ENCODE results near the gene SIN3A. TPM values are rescaled to one million over a fixed set of nuclear protein-coding genes. Genes with fewer than 3 reads are reported as not detected.

Gene SIN3A
- total and polyA plus RNA-seq, 9 of the 15 experiments (the other 6 are each of a cell fraction or from before 2014, with no cell fraction given), result 11.1 to 70.3 (median 25.3) TPM

DNA sequence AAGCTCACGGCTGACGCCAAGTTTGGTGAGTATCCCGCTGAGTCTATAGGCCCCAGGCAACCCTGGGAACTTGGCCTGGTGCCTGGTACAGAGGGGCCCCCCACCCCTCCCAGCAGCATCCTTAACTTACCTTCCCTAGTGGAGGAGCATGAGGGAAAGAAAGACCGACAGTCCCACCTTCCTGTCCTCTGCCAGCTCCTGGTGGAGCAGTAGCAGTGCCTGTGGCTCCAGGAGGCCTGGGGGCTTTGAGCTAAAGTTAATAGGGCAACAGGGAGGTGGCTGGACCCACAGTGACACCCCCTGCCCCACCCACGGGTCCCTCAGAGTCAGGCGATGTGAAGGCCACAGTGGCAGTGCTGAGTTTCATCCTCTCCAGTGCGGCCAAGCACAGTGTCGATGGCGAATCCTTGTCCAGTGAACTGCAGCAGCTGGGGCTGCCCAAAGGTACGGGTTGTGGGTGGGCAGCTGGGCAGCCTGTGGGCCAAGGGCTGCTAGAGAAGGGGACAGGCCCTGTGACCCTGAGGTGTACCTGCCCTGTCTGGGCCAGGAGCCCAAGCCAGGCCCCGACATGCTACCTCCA is 112.7 kb downstream of the SIN3A start:
- no TSS peak for BruUV-seq (replicated peaks)
- TF ChIP-seq RBFOX2 (IDR thresholded peaks at IDR 0.05; ENCODE audit: low read depth, low read length) (peak; percentile 34; the same call in 1 of the 2 replicates), TBL1XR1 (IDR thresholded peaks at IDR 0.05; ENCODE audit: low read length in 2 of 2) (no peak)
- Histone ChIP-seq H3K79me2 (ENCODE audit: control insufficient read depth, insufficient read depth, low read length) (peaks cover 11% of the 10 kb centered on the region), H3K27me3 (ENCODE audit: control insufficient read depth in 2 of 2, insufficient read depth in 2 of 2, low read length in 2 of 2) (no peaks in the 10 kb centered on the region), H3K4me3 (no peak overlapping the region), H3K9ac (ENCODE audit: insufficient read depth in 1 of 2, low read depth in 2 of 2, low read length in 2 of 2) (0 out of 4 replicates have a peak overlapping the region, but pooled peaks of 1 of the 2 experiments have one; percentile 5), H3K27ac (ENCODE audit: extremely low read depth, low read depth, low read length) (no peak overlapping the region), H2AFZ (ENCODE audit: low read depth, low read length) (no peak overlapping the region), H3K9me3 (replicated peaks; ENCODE audit: control insufficient read depth, insufficient read depth, low read depth, low read length) (no peaks in the 10 kb centered on the region), H3K9me1 (ENCODE audit: control insufficient read depth, insufficient read depth, low read length) (no peaks in the 10 kb centered on the region), H3K4me1 (replicated peaks in 1 of 2; ENCODE audit: control insufficient read depth in 2 of 2, insufficient read depth in 2 of 2, low read length in 2 of 2) (peaks cover 10 to 14% of the 10 kb centered on the region in 2 experiments; a peak in 4 of 5 replicates), H3K4me2 (ENCODE audit: insufficient read depth, low read length) (no peak overlapping the region), H3K36me3 (ENCODE audit: control insufficient read depth, insufficient read depth, low read length) (peaks cover 27% of the 10 kb centered on the region; the same call in 2 of the 3 replicates), H4K20me1 (replicated peaks; ENCODE audit: control insufficient read depth, insufficient read depth, low read length) (no peaks in the 10 kb centered on the region; the same call in 1 of the 2 replicates)
- no peak for FAIRE-seq
- in situ Hi-C loops (cut with MboI) (no loop called here), intact Hi-C loops (cut with micrococcal nuclease) (no loop called here)
- CTCF ChIA-PET (ENCODE audit: low intra/inter-chr PET ratio), result no interaction called here
- POLR2A ChIA-PET, result interaction anchor here (0.7 to 1.6 kb wide), 2 partner anchors 14 to 24 kb away, joined by 3 to 4 read pairs; no protein-coding TSS in a partner anchor
- DNase-seq (ENCODE audit: extremely low read depth in 1 of 4, low spot score in 3 of 4), result no peak
- WGBS (ENCODE audit: insufficient coverage, low coverage, missing lambda C conversion rate), result 90% methylated on average over 9 of the region's 11 CpGs
- no peak for ATAC-seq

GRCh38 chr15:75335705-75336355 is 115.7 kb downstream of the SIN3A start, which contains the start of gene COMMD4:
COMMD4 (plus strand) TSS chr15:75336063; CDS start chr15:75336090, 27 bp downstream.
- Histone ChIP-seq H3K4me3 (peak within 1 kb of the TSS; percentile 64), H4K20me1 (replicated peaks; ENCODE audit: control insufficient read depth, insufficient read depth, low read length) (no peaks in the 10 kb centered on the region), H3K27me3 (ENCODE audit: control insufficient read depth in 2 of 2, insufficient read depth in 2 of 2, low read length in 2 of 2) (no peaks in the 10 kb centered on the region), H3K9me3 (replicated peaks; ENCODE audit: control insufficient read depth, insufficient read depth, low read depth, low read length) (no peaks in the 10 kb centered on the region), H3K4me2 (ENCODE audit: insufficient read depth, low read length) (peak within 1 kb of the TSS; percentile 90), H3K9ac (ENCODE audit: insufficient read depth in 1 of 2, low read depth in 2 of 2, low read length in 2 of 2) (peak within 1 kb of the TSS; percentile 79 to 93), H3K9me1 (ENCODE audit: control insufficient read depth, insufficient read depth, low read length) (no peaks in the 10 kb centered on the region), H3K4me1 (replicated peaks in 1 of 2; ENCODE audit: control insufficient read depth in 2 of 2, insufficient read depth in 2 of 2, low read length in 2 of 2) (peaks cover 10 to 14% of the 10 kb centered on the region in 2 experiments; a peak in 4 of 5 replicates), H3K79me2 (ENCODE audit: control insufficient read depth, insufficient read depth, low read length) (peaks cover 11% of the 10 kb centered on the region), H3K36me3 (ENCODE audit: control insufficient read depth, insufficient read depth, low read length) (peaks cover 20% of the 10 kb centered on the region; the same call in 2 of the 3 replicates), H3K27ac (ENCODE audit: extremely low read depth, low read depth, low read length) (peak within 1 kb of the TSS; percentile 75), H2AFZ (ENCODE audit: low read depth, low read length) (peak within 1 kb of the TSS; percentile 95)
- ChIA-PET POLR2A (interaction anchor here (1.5 kb wide), 1 partner anchor 17 kb away, joined by 3 read pairs; no protein-coding TSS in a partner anchor), CTCF (ENCODE audit: low intra/inter-chr PET ratio) (no interaction called here)
- under 1% methylated on average over 30 of the region's 42 CpGs for WGBS (ENCODE audit: insufficient coverage, low coverage, missing lambda C conversion rate)
- ATAC-seq (peak; percentile 93), FAIRE-seq (peak; percentile 74), DNase-seq (ENCODE audit: extremely low read depth in 1 of 4, low spot score in 3 of 4) (peak; percentile 79 to 96 (median 81))
- BruUV-seq (replicated peaks), result no TSS peak
- in situ Hi-C loops (cut with MboI) (no loop called here), intact Hi-C loops (cut with micrococcal nuclease) (no loop called here)
- TF ChIP-seq IRF1 (CRISPR knock-in tag; IDR thresholded peaks at IDR 0.05; ENCODE audit: borderline replicate concordance) (no peak), RFX1 (IDR thresholded peaks at IDR 0.05) (no peak), CBFB (CRISPR knock-in tag; IDR thresholded peaks at IDR 0.05) (no peak), HDGF (IDR thresholded peaks at IDR 0.05) (no peak), ZNF740 (CRISPR knock-in tag; IDR thresholded peaks at IDR 0.05) (no peak), ZNF740 (tag; IDR thresholded peaks at IDR 0.05) (no peak), ZSCAN29 (IDR thresholded peaks at IDR 0.05) (no peak), FOS (IDR thresholded peaks at IDR 0.05; ENCODE audit: extremely low read depth, insufficient read length) (no peak), ILK (tag; IDR thresholded peaks at IDR 0.05; ENCODE audit: borderline replicate concordance, low read depth) (no peak), SMC3 (conservative IDR thresholded peaks at IDR 0.05; ENCODE audit: insufficient read depth, low read depth, low read length) (no peak), SIX5 (IDR thresholded peaks at IDR 0.05; ENCODE audit: borderline replicate concordance in 1 of 2, insufficient read depth in 1 of 2, low read depth in 1 of 2, low read length in 2 of 2) (0 out of 4 replicates have a peak, but pooled peaks of 1 of the 2 experiments have one; percentile 31)

Data from K562 (cell line).